IMR-90 (cell line): ENCODE data around the gene NRL.

ENCODE experiments used
- CEBPB ChIP-seq: IDR thresholded peaks from 2 replicates; pipeline ENCODE4 v1.6.1; 2012; ENCODE audit warnings: low read depth, low read length, improper control_type of control experiment
- CTCF ChIP-seq: conservative IDR thresholded peaks from 2 replicates; pipeline ENCODE4 v1.5.1; 2012; ENCODE audit warnings: mild to moderate bottlenecking, low read depth, low read length, improper control_type of control experiment
- SMC3 ChIP-seq: fragments of 150-350 bp; IDR thresholded peaks from 2 replicates; pipeline ENCODE4 v1.6.1; 2016; ENCODE audit warnings: low read depth, mild to moderate bottlenecking, antibody characterized with exemption, low read length, moderate library complexity

- TF ChIP-seq CTCF (no peak), SMC3 (no peak), CEBPB (no peak)
Observed at GRCh38 chr14:24126939-24127338, 12.2 kb upstream of the NRL start.
